HG02852 (cell line): ENCODE results near the gene SLC23A2.

Experiments used
- ATAC-seq: cut with Tn5 transposase; IDR thresholded peaks from one replicate; pipeline ENCODE4 v1.9.1; 2021; ENCODE audit warnings: mild to moderate bottlenecking, moderate library complexity; ENCODE audit not compliant: unreplicated experiment

Gene SLC23A2

GRCh38 chr20:4910951-4911350, 90.4 kb downstream of the SLC23A2 start:
- ATAC-seq = no peak

GRCh38 chr20:4905613-4906012, 95.7 kb downstream of the SLC23A2 start:
- ATAC-seq = no peak

- ATAC-seq = no peak
These were observed 96.1 kb downstream of the SLC23A2 start for GRCh38 chr20:4905195-4905594.

DNA sequence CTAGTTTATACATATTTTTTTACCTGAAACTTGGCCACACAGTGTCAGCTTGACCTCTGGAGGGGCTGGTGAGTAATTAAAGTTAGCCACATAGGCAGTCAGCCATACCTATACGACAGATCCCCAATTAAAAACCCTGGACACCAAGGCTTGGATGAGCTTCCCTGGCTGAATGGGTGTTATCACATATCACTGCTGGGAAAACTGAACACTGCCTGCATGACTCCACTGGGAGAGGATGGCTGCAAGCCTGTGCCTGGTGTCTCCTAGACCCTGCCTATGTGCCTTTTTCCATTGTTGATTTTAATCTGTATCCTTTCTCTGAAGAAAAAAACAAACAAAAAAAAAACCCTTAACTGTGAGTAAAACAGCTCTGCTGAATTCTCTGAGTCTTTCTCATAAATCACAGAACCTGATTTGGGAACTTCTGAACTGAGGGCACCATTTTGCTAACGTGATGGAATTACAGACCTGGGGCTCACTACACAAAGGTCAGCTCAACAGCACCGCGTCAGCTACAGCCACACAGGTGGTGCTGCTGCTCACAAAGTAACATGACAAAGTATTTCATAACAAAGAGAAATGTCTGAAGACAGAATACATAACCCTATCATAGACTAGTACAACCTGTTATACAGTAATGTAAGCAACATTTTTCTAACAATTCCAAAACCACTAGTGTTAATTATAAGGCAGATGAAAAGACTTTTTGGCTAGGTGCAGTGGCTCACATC, 97.0 kb downstream of the SLC23A2 start:
- no peak for ATAC-seq

DNA sequence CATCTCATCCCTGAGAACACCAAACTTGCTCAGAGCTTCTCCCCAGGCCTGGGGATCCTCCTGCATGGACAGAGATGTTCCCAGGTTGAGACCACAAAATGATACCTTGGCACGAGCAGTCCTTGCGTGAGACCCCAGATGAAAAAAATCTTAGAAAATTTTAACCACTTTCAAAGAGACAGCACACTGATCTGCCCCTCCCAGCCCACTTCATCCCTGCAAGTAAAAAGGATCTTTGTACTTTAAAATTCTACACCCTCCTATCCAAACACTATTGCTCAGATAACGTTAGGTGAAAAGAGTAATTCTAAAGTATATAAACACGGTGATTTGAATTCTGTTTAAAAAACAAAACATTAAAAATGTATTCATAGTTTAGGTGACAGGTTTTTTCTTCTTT, 98.5 kb downstream of the SLC23A2 start:
- no peak for ATAC-seq

- no peak for ATAC-seq
These were observed 100.1 kb downstream of the SLC23A2 start for GRCh38 chr20:4901031-4901818.

DNA sequence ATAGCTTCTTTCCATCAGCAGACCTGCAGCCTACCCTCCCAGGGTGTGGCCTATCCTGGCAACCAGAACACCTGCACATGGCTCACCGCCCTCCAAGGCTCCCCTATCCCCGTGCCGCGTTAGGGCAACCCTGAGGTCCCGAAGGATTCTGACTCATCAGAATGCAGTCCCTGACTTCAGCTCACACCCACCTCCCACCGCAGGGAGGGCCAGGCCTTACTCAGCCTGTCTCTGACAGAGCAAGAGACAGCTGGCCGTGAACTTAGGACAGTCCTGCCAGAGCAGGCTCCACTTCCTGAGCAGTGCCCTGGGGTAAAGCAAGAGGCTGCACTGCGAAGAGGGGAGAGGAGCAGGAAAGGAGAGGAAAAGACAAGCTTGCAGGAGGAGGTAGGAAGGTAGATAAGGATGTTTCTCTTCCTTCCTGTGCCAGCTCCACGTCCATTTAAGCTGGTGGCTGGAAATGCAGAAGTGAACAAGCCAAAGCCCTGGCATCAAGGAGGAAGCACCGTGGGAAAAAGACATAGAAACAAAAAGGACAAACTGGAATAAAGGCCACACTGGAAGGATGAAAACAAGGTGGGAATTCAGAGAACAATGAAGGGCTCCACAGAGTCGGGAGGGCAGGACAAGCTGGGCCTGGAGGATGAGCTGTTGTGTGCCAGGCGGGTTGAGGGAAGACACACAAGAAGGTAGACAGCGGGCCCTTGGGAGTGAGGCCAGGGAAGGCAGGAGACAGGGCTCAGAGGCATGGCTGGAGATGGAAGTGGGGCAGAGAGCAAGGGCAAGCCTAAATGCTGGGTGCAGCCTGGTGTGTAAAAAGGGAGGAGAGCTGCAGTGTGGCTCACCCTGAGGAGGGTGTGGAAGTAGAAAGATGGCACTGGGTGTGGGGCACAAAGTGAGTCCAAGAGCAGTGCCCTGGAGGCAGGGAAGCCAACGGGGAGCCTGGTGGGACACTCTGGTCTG, 102.7 kb downstream of the SLC23A2 start:
- no peak for ATAC-seq

DNA sequence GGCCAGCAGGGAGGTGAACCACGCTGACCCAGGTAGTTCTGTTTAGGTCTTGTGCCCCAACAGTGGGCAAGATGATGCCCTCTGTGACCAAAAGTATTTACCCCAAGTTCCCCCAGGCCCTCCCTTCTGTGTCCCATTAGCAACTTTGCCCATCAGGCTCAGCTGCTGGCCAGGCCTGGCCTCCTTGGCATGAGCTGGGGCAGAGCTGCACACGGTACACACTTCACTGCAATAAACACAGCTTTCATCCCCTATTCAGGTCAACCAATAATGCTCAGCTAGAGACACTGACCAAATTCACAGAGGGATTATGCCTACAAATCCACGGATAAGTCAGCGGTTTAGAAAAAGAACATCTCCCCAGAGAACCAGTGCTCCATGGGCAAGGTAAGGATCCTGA, 103.7 kb downstream of the SLC23A2 start:
- no peak for ATAC-seq

DNA sequence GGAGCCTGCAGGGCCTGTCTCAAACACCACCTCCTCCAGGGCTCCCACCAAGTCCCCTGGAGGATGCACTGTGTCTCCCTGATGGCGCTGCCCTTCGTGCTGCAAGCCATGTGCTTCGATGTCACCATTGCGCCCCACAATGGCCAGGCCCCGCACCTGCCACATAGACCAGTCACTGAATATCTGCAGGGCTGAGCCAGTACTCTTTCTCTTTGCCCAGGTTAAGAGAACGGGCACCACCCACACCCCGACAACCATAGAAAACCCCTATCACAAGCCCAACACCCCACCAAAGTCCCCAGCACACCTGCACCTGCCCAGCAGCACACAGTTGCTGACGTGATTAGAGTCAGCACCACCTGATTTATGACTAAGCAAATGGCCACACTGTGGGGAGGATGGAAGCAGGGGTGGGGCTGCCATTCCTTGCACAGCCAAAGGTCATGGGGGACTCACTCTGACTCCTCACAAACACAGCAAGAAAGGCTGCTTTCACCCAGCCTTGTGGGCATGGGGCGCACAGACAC, 104.3 kb downstream of the SLC23A2 start:
- ATAC-seq = no peak

DNA sequence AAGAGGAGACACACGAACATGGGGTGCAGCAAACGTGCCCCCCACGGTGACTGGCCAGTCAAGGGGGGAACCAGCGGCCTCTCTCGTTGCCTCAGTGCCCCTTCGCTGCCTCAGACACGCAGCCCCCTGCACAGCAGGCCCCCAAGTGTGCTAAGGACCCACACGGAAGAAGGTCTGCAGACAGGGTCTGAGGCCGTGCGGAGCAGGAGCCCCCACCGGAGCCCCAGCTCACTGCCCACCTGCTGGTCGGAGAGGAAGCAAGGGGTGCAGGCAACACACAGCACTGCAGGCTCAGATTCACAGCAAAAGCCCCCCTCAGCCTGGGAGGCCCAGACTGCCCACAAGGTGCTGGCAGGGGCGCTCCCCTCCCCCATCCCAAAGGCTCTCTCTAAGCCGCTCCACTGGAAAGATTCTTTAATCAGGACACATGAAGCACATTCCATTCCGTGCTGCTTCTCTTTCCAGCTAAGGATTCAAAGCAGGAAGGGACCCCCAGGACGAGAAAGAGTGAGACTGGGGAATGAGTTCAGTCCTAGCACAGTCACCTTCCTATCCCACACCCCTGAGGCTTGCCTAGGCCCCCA, 105.1 kb downstream of the SLC23A2 start:
- ATAC-seq = no peak

DNA sequence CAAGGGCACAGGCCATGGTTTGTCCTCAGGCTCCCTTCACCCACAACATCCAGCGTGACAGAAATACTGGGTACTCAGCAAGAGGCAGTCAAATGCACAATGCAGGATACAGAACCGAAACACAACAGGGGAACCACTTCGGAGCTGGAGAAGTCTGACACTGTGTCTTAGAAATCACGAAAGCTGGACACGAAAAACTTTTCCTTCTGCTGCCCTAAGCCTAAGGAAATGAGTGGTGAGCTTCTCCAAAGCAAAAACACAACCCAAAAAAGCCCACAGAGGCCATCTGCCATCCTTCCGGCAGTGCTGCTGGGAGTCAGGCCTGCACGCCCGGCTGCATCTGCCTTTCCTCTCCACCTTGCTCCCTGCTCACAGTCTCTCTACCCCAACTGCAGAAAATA, 106.3 kb downstream of the SLC23A2 start:
- ATAC-seq = no peak

DNA sequence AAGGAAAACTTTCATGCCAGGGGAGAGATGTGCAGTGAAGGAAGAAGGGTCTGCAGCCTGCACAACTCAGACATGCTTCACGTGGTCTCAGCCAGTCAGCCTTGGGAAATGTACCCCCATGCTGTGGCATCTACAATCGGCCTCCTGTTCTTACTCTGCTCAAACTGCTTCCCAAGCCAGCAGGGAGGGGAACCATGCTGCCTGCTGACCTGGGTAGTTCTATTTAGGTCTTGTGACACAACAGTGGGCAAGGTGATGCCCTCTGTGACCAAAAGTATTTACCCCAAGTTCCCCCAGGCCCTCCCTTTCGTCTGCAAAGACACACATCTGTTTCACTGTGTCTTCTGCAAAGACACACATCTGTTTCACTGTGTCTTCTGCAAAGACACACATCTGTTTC, 106.9 kb downstream of the SLC23A2 start:
- no peak for ATAC-seq

DNA sequence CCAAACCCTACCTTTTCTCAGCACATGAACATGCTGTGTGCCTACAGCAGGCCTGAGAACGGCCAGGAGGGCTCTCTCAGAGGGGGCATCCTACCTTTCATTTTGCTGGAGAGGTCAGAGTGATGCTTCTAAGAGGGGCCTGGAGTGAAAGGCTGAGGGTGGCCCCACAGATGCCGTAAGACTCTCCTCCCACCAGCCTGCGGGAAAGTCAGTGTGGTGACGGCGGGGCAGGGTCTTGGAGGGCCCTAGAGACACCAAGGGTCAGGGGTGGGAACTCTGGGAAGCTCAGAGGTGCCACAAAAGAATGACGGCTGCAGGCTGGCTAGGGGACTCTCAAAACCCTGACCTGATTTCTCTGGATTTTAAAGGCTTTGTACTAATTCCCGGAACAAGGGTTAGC, 107.6 kb downstream of the SLC23A2 start:
- ATAC-seq = no peak

GRCh38 chr20:4891997-4892396, 109.3 kb downstream of the SLC23A2 start:
- no peak for ATAC-seq

DNA sequence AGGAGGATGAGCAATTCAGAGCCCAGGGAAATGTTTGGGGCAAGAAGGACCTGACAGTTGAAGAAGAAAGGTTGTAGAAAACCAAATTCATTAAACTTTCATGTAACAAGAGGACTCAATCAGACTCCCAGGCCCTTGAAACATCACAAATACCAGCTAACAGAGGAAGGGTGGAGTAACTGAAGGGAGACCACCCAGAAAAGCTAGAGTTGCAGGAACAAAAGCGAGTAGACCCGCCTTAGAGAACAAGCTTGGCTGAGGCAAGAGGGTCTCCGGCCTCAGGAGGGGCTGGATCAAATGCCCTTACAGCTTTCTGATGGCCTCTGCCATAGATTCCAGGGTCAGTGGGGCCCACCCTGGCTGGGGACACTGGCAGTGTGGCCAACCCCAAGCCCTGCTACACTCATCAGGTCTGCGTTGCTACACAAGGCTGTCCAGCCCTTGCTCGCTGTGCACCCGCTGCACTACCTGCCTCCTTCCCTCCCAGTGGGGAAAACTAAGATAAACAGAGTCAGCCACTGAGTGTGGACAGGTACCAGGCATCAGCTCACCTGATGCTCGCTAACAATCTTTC, 110.0 kb downstream of the SLC23A2 start:
- no peak for ATAC-seq

- ATAC-seq = no peak
These were observed 111.9 kb downstream of the SLC23A2 start for GRCh38 chr20:4889446-4889845.

DNA sequence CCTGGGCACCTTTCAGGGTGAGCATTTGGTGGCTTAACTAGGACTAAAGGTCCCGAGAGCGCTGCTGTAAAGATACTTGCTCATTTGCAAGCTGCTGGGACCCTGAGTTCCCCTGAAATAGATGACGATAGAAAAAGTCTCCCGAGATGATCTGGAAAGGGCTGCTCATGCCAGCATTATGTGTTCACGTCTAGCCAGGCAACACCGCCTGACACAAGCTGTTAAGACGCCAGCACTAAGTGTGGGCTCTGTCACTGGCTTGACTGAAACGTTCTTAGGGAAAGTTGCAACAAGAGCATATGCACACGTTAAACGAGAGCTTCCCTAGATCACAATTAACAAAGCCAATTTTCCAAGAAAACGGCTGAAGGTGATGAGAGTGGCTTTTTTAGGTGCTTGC, 113.7 kb downstream of the SLC23A2 start:
- no peak for ATAC-seq

DNA sequence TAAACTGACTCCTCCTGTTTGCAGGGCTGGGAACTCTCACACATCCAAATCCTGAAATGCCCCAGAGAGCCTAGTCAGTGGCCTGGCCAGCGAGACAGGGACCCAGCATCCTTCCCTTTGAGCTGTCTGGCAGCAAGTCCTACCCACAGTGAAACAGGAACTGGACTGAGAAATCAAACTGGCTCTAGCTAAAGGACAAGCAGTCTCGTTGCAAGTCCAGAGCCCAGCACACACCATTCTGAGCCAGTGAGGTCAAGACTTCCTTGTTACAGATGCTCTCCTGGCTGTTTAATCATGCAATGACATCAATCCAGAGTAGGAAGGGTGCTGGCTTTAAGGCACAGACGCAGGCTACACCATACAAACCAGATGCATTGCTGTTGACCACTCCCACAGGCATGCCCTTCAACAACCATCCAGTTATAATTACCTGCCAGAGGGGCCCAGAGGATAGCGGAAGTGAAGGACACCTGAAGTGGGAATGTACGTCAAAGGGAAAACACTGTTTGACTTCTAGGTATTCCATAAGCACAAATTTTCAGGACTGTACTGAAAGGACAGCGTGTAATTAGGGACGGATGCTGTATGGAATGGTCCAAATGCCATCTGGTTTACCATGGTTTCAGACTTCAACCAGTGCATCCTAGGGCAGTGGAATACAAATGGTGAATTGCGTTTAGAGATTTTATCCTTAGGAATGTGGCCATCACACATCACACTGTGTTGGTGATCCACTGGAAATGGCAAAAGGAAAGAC, 114.4 kb downstream of the SLC23A2 start:
- no peak for ATAC-seq

DNA sequence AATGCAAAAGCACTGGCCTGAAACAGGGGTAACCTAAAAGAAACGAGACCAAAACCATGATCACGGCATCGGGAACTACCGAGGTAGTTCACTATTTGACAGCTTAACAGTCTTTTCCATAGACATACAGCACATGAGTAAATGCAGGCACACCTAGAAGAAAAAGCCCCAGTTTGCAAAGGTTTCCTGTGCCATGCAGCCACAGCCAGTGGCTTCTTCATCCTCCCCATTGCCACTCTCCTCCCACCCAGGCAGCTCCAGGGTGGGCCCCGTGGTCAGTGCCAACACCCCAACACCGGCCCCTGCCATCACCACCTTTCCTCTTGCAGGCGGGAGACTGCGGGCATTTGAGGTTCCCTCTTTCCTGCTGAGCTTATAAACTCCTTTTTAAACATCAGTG, 115.4 kb downstream of the SLC23A2 start:
- no peak for ATAC-seq

GRCh38 chr20:4883546-4883945, 117.8 kb downstream of the SLC23A2 start:
- ATAC-seq = no peak
